HPDE6-E6E7 (cell line): ENCODE measurements around the gene CDC26.
"Not testable (repeated sequence)": the region's sequence is repeated elsewhere in the genome, so short reads cannot be mapped to it uniquely, and the experiment has no call there.

Experiments used
- DNase-seq: peaks from one replicate; pipeline ENCODE4 v3.0.0; 2011; ENCODE audit warnings: missing footprints; ENCODE audit errors: extremely low spot score

Gene CDC26

DNA sequence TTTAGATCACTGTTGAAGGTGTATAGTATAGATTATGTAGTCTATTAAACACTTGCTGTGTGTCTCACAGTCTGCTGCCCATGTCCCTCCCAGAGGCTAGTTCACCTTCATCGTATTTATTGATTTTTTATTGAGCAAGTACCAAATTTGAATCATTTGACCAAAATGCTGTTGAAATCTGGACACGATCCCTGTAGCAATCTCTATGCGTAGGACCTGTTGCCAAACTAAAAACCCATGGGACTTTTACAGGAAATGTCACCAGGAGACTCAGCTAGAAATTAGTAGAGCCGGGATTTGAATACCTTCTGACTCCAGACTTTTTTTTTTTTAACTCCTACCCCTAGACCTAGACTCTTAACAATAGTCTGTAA, 36.5 kb downstream of the CDC26 start:
- DNase-seq = no peak

DNA sequence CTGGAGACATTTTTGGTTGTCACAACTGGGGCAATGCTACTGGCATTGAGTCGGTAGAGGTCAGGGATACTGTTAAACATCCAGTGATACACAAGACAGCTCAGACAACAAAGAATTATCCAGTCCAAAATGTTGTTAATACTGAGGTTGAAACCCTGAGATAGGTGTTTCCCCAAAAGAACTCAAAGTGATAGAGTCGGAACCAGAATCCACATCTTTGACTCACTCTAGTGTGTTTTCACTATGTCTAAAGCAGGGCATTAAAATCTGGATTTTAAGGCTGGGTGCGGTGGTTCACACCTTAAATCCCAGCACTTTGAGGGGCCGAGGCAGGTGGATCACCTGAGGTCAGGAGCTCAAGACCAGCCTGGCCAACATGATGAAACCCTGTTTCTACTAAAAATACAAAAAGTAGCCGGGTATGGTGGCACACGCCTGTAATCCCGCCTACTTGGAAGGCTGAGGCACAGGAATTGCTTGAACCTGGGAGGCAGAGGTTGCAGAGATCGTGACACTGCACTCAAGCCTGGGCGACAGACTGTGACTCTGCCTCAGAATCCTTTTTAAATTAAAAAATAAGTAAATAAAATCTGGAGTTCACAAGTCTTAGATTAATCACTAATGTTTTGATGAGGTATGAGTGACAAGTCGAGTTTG, 37.0 kb downstream of the CDC26 start:
- no peak for DNase-seq

DNA sequence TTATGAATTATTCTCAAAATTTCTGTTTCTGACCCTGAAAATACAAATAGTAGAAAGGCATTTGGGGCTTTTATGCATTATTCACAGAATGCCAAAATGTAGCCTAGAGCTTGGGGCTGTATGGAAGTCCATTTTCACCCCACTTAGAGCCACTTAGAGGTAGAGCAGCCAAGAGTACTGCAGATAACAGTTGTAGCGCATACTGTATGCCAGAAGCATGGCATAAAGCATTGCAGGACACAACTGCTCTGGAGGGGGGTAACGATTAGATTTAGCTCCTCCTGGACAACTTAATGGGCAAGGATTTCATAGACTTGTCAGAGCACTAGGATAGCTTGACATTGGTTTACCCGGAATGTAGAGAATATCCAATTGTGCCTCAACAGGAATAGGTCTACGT, 38.3 kb downstream of the CDC26 start:
- no peak for DNase-seq

DNA sequence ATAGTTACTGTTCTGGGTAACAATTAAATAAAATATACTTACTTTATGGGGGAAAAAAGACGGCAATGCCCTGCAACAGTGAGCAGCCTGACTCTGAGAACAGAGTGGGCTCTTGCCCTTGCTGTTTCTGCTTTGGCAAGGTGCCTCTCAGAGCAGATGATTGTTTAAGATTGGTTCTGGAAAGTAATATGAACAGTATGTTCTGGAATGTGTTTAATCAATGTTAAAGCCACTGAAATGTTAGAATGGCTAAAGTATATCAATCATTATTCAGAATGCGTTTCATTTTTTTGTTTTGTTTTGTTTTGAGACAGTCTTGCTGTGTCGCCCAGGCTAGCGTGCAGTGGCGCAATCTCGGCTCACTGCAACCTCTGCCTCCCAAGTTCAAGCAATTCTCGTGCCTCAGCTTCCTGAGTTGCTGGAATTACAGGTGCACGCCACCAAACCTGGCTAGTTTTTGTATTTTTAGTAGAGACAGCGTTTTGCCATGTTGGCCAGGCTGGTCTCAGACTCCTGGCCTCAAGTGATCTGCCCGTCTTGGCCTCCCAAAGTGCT, 39.6 kb downstream of the CDC26 start:
- not testable (repeated sequence) for DNase-seq

DNA sequence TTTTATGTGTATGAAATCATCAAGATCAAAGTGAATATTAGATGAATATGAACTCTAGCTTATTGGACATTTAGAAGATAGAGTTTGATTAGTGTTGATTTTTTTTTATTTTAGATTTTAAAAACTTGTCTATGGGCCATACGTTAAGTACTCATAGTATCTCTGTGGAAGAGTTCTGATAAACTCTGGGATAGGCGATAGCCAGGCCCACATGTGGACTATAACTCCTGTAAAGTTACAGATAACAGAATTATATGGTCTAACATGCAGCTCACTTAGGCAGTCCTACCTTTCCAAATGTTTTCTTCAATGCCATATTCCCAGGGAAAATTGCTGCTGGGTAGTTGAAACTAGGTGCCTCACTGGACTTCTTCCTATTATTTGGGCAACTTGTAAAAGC, 43.7 kb downstream of the CDC26 start:
- no peak for DNase-seq

DNA sequence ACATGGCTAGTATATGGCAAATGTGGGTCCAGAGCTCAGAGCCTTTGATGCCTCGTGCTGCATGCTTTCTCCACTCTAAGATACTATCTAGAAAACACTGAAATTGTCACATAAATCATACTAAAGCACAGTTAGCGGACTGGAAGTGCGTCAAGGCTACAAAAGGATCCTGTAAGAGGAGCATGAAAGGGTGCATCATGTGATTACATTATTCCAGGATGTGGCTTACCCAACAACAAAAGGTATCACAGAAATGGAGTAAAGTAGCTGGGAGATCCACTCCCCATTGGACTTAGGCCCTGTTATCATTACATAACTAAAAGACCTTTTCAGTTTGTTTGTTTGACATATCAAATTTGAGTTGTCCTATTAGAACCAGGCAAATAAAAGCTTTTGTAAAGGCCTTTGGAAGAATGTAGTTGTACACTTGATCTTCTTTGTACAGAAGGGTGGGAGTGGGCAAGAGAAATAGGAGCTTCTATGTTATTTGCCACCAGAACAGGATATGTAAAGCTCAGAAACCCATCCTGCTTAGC, 47.2 kb downstream of the CDC26 start:
- no peak for DNase-seq

DNA sequence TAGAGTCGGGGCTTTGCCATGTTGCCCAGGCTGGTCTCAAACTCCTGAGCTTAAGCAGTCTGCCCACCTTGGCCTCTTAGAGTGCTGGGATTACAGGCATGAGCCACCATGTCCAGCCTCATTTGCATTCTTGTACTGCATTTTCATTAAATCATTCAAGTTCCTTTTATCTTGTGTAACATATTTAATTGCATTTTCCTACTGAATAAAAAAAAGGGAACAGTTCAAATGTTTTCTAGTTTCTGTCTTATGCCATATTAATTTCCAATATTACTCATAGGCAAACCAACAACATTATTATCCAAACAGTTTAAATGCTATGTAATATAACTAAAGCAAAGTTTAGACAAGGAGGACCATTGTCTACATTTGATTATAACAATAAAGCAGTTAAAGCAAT, 47.9 kb downstream of the CDC26 start:
- no peak for DNase-seq

DNA sequence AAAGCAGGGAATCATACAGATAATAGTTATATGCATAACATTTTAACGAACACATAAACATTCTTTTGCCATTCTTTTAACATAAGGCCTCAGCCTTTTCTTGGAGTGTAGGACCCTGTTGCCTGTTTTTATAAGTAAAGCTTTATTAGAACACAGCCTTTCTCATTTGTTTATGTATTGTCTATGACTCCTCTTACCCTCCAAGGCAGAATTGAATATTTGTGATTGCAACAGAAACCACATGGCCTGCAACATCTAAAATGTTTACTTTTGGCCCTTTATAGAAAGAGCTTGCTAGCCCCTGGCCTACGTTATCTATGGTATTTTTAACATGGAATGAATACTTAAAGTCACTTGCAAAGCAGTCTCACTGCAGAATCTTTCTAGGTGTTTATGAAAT, 51.4 kb downstream of the CDC26 start:
- DNase-seq = no peak

DNA sequence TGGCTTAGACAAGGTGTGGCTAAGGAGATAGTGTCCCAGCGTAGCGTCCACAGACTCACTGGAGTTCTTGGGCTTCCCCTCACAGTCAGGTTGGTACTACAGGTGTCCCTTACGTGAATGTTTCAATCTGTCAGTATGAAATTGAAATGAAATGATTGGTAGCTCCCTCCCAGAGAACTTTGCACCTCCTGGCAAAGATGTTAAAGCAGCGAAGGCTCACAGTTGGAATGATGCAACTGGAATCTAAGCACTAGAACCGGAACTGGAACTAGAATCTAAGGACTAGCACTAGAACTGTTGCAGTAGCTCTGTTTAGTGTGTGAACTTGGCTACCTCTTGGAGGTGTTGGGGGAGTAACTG, 52.9 kb downstream of the CDC26 start:
- peak; percentile 4 for DNase-seq

DNA sequence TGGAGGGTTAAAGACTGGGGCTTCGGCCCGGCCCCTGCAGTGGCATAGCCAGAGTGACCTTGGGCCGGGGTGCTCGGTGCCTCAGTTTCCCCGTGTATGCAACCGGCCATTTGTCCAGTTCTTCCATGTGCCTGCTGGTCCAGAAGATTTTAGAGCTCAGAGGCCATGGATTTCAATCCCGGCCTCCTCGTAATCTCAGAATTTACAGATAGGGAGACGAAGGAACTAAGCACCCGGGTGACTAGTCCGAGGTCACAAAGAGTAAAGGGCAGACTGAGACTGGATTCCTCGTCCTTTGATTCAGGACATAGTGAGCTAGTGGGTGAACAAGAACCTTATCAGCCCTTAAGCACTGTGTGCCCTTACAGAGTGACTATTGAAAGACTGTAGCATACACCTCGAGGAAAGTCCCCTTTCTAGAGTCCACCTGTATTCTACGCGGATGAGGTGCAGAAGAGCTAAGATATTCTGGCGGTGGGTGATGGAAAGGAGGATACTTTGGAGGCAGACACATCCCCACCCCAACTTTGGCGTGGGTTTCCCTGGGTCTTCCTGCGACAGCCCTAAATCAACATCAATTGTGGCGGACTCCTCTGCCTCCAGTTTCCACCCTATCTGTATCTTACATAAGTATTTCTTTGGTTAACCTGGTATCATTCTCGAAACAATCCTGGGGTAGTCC, 53.4 kb downstream of the CDC26 start:
- peak; percentile 11 for DNase-seq

DNA sequence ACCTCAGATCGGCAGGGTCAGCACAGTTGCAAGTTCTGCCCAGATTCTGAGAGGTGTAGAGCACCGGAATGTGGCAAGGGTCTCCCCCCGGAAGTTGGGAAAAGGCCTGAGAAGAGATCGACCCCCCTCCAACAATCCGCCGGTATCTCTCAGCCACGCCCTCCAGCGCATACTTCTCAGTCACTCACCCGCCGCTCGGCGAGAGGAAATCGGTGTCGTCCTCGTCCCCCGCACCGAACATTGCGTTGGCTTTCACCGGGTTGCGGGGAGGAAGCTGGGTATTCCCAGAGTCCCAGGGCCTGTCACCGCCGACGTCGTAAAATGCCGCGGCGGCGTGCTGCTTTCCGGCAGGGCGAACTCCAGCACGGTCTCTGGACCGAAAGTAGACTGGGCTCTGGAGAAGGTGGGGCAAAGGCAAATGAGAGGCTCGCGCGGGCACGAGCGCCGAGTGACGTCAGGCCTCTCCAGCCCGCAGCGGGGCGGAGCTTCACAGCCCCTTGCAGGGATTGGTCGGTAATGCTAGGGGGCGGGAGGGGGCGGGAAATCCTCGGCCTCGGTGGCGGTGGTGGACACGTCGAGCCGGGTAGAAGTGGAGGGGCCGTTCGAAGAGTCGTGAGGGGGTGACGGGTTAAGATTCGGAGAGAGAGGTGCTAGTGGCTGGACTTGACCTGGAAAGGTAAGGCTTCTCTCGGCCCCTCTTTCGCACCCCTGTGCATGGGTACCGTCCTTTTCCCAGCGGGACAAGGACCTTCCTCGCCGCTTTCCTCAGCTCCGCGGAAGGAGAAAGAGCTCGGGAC, 54.2 kb downstream of the CDC26 start, which contains the start of the genes FKBP15 and SLC31A1:
TSS of gene FKBP15 (minus strand) at position 275 of the 797 bp plus-strand sequence. CDS start at position 241, 34 bp downstream.
TSS of gene SLC31A1 (plus strand) at position 542 of the 797 bp plus-strand sequence. CDS start 34,605 bp downstream, outside the sequence.
- DNase-seq = peak; percentile 97

DNA sequence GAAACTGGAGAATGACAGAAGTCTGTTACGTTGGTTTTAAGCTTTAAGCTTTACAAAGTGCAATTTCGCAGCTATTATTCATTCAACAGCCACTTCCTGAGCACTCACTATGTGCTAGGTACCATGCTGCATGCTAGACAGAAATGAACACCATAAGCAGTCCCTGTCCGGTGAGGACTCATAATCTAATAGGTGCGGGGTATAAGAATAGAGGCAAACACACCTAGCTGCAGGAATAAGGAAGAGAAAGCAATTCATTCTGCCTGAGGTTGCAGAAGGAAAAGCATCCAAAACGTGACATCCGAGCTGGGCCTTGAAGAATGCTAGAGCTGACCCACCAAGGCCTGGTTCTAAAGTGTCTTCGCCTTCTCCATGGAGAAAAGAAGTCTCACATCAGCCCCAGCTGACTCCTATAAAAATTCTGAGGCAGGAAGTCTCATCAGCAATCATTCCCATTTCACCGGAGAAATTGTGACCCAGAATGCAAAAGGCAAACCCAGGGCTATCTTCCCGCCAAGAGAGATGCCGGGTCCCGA, 54.8 kb downstream of the CDC26 start:
- peak; percentile 10 for DNase-seq

DNA sequence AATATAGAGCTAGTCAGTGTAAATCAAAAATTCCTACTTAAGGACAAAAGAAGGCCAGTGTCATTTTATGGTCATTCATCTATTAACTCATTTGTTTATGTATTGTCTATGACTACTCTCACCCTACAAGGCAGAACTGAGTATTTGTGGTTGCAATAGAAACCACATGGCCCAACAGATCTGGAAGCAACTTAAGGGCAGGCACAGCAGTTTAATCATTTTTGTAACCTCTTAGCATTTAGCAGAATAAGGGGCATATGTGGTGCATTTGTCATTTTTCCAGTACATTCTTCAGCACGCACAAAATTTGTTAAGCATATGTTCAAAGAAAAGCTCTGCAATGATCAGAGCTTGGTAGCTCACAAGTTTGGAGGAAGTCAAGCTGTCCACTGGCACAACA, 55.4 kb downstream of the CDC26 start:
- no peak for DNase-seq

DNA sequence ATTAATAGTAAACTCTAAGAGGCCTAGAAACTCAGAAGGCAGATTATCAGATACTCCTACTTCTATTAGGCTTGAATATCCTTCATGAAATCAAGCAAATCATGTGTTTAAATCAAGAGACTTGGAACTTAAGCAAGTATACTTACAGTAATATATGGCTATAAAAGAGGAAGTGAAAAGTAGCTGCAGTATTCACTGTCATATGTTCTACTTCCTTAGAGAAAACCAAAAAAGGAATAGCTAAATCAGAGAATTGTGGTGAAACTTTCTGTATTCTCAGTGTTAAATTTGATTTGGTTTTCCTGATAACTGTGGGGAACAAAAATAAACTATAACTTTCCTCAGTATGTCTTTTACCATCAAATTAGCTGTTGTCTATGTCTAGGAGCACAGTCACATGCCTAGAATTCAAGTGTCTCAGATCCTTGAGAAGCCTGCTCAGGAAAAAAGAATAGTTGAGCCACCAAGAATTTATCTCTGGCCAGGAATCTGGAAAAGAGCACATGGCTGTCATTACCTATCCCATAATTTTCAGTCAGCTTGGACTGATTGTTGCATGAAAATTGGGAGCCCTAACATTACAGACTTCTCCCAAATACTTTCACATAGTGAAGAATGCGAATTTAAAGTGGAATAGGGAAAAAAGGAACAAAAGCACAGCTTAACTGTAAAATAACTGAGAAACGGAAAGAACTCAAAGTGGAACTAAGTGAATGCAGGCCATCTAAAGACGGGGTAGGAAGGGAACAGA, 56.0 kb downstream of the CDC26 start:
- DNase-seq = no peak
